ENCODE measurements around the gene RSAD1.

- TF ChIP-seq, protein P1, sequence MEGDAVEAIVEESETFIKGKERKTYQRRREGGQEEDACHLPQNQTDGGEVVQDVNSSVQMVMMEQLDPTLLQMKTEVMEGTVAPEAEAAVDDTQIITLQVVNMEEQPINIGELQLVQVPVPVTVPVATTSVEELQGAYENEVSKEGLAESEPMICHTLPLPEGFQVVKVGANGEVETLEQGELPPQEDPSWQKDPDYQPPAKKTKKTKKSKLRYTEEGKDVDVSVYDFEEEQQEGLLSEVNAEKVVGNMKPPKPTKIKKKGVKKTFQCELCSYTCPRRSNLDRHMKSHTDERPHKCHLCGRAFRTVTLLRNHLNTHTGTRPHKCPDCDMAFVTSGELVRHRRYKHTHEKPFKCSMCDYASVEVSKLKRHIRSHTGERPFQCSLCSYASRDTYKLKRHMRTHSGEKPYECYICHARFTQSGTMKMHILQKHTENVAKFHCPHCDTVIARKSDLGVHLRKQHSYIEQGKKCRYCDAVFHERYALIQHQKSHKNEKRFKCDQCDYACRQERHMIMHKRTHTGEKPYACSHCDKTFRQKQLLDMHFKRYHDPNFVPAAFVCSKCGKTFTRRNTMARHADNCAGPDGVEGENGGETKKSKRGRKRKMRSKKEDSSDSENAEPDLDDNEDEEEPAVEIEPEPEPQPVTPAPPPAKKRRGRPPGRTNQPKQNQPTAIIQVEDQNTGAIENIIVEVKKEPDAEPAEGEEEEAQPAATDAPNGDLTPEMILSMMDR (IDR thresholded peaks at IDR 0.05) = no peak
- TF ChIP-seq EZH2phosphoT487 (IDR thresholded peaks at IDR 0.05; ENCODE audit: borderline replicate concordance, low read depth) (no peak), USF1 (IDR thresholded peaks at IDR 0.05; ENCODE audit: borderline replicate concordance, low read depth) (no peak)
- TF ChIP-seq, protein P2, sequence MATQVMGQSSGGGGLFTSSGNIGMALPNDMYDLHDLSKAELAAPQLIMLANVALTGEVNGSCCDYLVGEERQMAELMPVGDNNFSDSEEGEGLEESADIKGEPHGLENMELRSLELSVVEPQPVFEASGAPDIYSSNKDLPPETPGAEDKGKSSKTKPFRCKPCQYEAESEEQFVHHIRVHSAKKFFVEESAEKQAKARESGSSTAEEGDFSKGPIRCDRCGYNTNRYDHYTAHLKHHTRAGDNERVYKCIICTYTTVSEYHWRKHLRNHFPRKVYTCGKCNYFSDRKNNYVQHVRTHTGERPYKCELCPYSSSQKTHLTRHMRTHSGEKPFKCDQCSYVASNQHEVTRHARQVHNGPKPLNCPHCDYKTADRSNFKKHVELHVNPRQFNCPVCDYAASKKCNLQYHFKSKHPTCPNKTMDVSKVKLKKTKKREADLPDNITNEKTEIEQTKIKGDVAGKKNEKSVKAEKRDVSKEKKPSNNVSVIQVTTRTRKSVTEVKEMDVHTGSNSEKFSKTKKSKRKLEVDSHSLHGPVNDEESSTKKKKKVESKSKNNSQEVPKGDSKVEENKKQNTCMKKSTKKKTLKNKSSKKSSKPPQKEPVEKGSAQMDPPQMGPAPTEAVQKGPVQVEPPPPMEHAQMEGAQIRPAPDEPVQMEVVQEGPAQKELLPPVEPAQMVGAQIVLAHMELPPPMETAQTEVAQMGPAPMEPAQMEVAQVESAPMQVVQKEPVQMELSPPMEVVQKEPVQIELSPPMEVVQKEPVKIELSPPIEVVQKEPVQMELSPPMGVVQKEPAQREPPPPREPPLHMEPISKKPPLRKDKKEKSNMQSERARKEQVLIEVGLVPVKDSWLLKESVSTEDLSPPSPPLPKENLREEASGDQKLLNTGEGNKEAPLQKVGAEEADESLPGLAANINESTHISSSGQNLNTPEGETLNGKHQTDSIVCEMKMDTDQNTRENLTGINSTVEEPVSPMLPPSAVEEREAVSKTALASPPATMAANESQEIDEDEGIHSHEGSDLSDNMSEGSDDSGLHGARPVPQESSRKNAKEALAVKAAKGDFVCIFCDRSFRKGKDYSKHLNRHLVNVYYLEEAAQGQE (IDR thresholded peaks at IDR 0.05; ENCODE audit: low read depth, low read length) = no peak
Observed at GRCh38 chr17:50430821-50431618, 47.6 kb upstream of the RSAD1 start.

All from SK-N-SH (cell line).